ENCODE results near the gene MTOR. TPM values are rescaled to one million over a fixed set of nuclear protein-coding genes. Genes with fewer than 3 reads are reported as not detected.

Gene MTOR
- polyA plus RNA-seq, 1 of the 3 experiments (the other 2 are of a cell fraction), result 20.9 TPM

GRCh38 chr1:11182884-11183283, 79.5 kb downstream of the MTOR start:
- H3K36me3 ChIP-seq (replicated peaks in 1 of 2; ENCODE audit: control insufficient read depth in 1 of 2, insufficient read depth in 2 of 2, low read length in 1 of 2), result peaks cover 10 to 24% of the 10 kb centered on the region in 2 experiments
- TF ChIP-seq GATA2 (CRISPR knock-in tag; IDR thresholded peaks at IDR 0.05) (no peak), MEF2A (IDR thresholded peaks at IDR 0.05; ENCODE audit: borderline replicate concordance, low read depth) (no peak), EP300 (IDR thresholded peaks at IDR 0.05; ENCODE audit: borderline replicate concordance in 1 of 2, low read depth in 1 of 2, low read length in 1 of 2) (no peak), EZH2phosphoT487 (IDR thresholded peaks at IDR 0.05; ENCODE audit: borderline replicate concordance, low read depth) (no peak), JUND (IDR thresholded peaks at IDR 0.05) (no peak), POLR2AphosphoS5 (IDR thresholded peaks at IDR 0.05; ENCODE audit: low read depth, low read length) (no peak), ELF1 (IDR thresholded peaks at IDR 0.05) (no peak), YY1 (IDR thresholded peaks at IDR 0.05; ENCODE audit: low read depth) (no peak), FOXJ3 (CRISPR knock-in tag; IDR thresholded peaks at IDR 0.05) (no peak), TCF12 (IDR thresholded peaks at IDR 0.05) (no peak), TEAD4 (IDR thresholded peaks at IDR 0.05; ENCODE audit: borderline replicate concordance, insufficient read depth) (no peak), PBX3 (IDR thresholded peaks at IDR 0.05) (no peak), RXRA (IDR thresholded peaks at IDR 0.05; ENCODE audit: borderline replicate concordance, low read depth) (no peak), MXI1 (IDR thresholded peaks at IDR 0.05; ENCODE audit: low read depth, low read length) (no peak), ZBTB33 (IDR thresholded peaks at IDR 0.05; ENCODE audit: borderline replicate concordance, low read depth) (no peak)
- H3K9me3 ChIP-seq, result no peaks in the 10 kb centered on the region
- no peak overlapping the region for H3K4me3 ChIP-seq (ENCODE audit: low read depth in 2 of 2, low read length in 1 of 2)
- no peaks in the 10 kb centered on the region for H4K20me1 ChIP-seq (ENCODE audit: insufficient read depth)
- no peak overlapping the region for H3K9ac ChIP-seq
- H3K27me3 ChIP-seq (ENCODE audit: insufficient read depth), result no peaks in the 10 kb centered on the region
- H2AFZ ChIP-seq (ENCODE audit: low read depth), result no peak overlapping the region
- no peak overlapping the region for H3K4me2 ChIP-seq
- peaks cover 27% of the 10 kb centered on the region in 2 experiments for H3K4me1 ChIP-seq (ENCODE audit: control insufficient read depth in 1 of 2, insufficient read depth in 2 of 2, low read depth in 1 of 2, low read length in 1 of 2)
- no peaks in the 10 kb centered on the region for H3K9me2 ChIP-seq
- ChIA-PET POLR2A (no interaction called here), CTCF (interaction anchor here (0.7 to 2.9 kb wide), 4 partner anchors 9 to 145 kb away, joined by 3 to 11 read pairs (median 3); no protein-coding TSS in a partner anchor)
- WGBS (ENCODE audit: low lambda C conversion rate), result 96% methylated on average over 3 of the region's 3 CpGs
- no peak overlapping the region for H3K27ac ChIP-seq (ENCODE audit: low read depth in 2 of 2, low read length in 1 of 2)
- DNase-seq, result no peak
- no peaks in the 10 kb centered on the region for H3K79me2 ChIP-seq (ENCODE audit: insufficient read depth)
- H3F3A ChIP-seq (replicated peaks; ENCODE audit: insufficient read depth), result peaks cover 35% of the 10 kb centered on the region

- Histone ChIP-seq H4K20me1 (ENCODE audit: insufficient read depth) (no peaks in the 10 kb centered on the region), H3K9me3 (no peaks in the 10 kb centered on the region), H3K9me2 (no peaks in the 10 kb centered on the region), H3F3A (replicated peaks; ENCODE audit: insufficient read depth) (peaks cover 35% of the 10 kb centered on the region), H3K4me1 (ENCODE audit: control insufficient read depth in 1 of 2, insufficient read depth in 2 of 2, low read depth in 1 of 2, low read length in 1 of 2) (peaks cover 28 to 30% of the 10 kb centered on the region in 2 experiments), H3K79me2 (ENCODE audit: insufficient read depth) (no peaks in the 10 kb centered on the region), H2AFZ (ENCODE audit: low read depth) (no peak overlapping the region), H3K4me2 (peak overlapping the region; percentile 46; the same call in 1 of the 2 replicates), H3K9ac (no peak overlapping the region), H3K36me3 (replicated peaks in 1 of 2; ENCODE audit: control insufficient read depth in 1 of 2, insufficient read depth in 2 of 2, low read length in 1 of 2) (peaks cover 10 to 24% of the 10 kb centered on the region in 2 experiments), H3K4me3 (ENCODE audit: low read depth in 2 of 2, low read length in 1 of 2) (no peak overlapping the region), H3K27me3 (ENCODE audit: insufficient read depth) (no peaks in the 10 kb centered on the region), H3K27ac (ENCODE audit: low read depth in 2 of 2, low read length in 1 of 2) (peak overlapping the region; percentile 64 to 80)
- peak; percentile 72 for DNase-seq
- CTCF ChIA-PET, result interaction anchor here (1.1 to 2.3 kb wide), 3 partner anchors 20 to 143 kb away, joined by 3 to 12 read pairs (median 4); no protein-coding TSS in a partner anchor
- POLR2A ChIA-PET, result interaction anchor here (0.8 to 1.2 kb wide), 2 partner anchors 37 to 46 kb away, joined by 4 to 6 read pairs; no protein-coding TSS in a partner anchor
- TF ChIP-seq YY1 (IDR thresholded peaks at IDR 0.05; ENCODE audit: low read depth), result no peak
- peak; percentile 81 for TF ChIP-seq JUND (IDR thresholded peaks at IDR 0.05)
- peak; percentile 25; the same call in 1 of the 2 replicates for TF ChIP-seq POLR2AphosphoS5 (IDR thresholded peaks at IDR 0.05; ENCODE audit: low read depth, low read length)
- TF ChIP-seq RFX5 (IDR thresholded peaks at IDR 0.05; ENCODE audit: low read length), result 0 out of 2 replicates have a peak, but pooled peaks have one; percentile 39
- TF ChIP-seq FOSL2 (IDR thresholded peaks at IDR 0.05; ENCODE audit: borderline replicate concordance, low read depth), result peak; percentile 73; the same call in 1 of the 2 replicates
- TF ChIP-seq ELF1 (IDR thresholded peaks at IDR 0.05), result no peak
- peak; percentile 52; the same call in 1 of the 2 replicates for TF ChIP-seq RXRA (IDR thresholded peaks at IDR 0.05; ENCODE audit: borderline replicate concordance, low read depth)
- no peak for TF ChIP-seq SIN3A (IDR thresholded peaks at IDR 0.05; ENCODE audit: borderline replicate concordance, low read depth, low read length)
- TF ChIP-seq SMC3 (IDR thresholded peaks at IDR 0.05; ENCODE audit: low read depth, low read length), result no peak
- peak; percentile 47 for TF ChIP-seq USF1 (IDR thresholded peaks at IDR 0.05; ENCODE audit: borderline replicate concordance, low read depth)
- peak; percentile 91 for TF ChIP-seq GATA2 (CRISPR knock-in tag; IDR thresholded peaks at IDR 0.05)
- no peak for TF ChIP-seq GABPA (IDR thresholded peaks at IDR 0.05; ENCODE audit: low read depth)
- TF ChIP-seq EP300 (IDR thresholded peaks at IDR 0.05; ENCODE audit: borderline replicate concordance in 1 of 2, low read depth in 1 of 2, low read length in 1 of 2), result peak; percentile 55 to 93; a peak in 3 of 4 replicates
- TF ChIP-seq IRF3 (IDR thresholded peaks at IDR 0.05; ENCODE audit: low read depth, low read length), result no peak
Observed at GRCh38 chr1:11180342-11180744, 82.0 kb downstream of the MTOR start.
